GM18517 (cell line): ENCODE measurements around the gene ARL6.

Experiments
- ATAC-seq: cut with Tn5 transposase; IDR thresholded peaks from one replicate; pipeline ENCODE4 v1.9.1; 2021; ENCODE audit warnings: mild to moderate bottlenecking, moderate library complexity; ENCODE audit not compliant: unreplicated experiment

The ARL6 gene

GRCh38 chr3:97764407-97765238 lies at the start of gene ARL6:
Gene ARL6 (plus strand): TSS chr3:97764758. CDS start chr3:97768108, 3,350 bp downstream.
- peak; percentile 96 for ATAC-seq

- peak; percentile 88 for ATAC-seq
Observed at GRCh38 chr3:97719156-97719821, 45.3 kb upstream of the ARL6 start.

GRCh38 chr3:97720417-97720816 lies 44.1 kb upstream of the ARL6 start:
- no peak for ATAC-seq

- no peak for ATAC-seq
Observed at GRCh38 chr3:97721446-97721845, 43.1 kb upstream of the ARL6 start.

- no peak for ATAC-seq
Observed at GRCh38 chr3:97736928-97737327, 27.6 kb upstream of the ARL6 start.

GRCh38 chr3:97738761-97739160 lies 25.8 kb upstream of the ARL6 start:
- no peak for ATAC-seq

- no peak for ATAC-seq
Observed at GRCh38 chr3:97742036-97742435, 22.5 kb upstream of the ARL6 start.

GRCh38 chr3:97744289-97744688 lies 20.3 kb upstream of the ARL6 start:
- no peak for ATAC-seq

- ATAC-seq = peak; percentile 46
Observed at GRCh38 chr3:97763586-97764406, 762 bp upstream of the ARL6 start.

GRCh38 chr3:97765336-97765735 lies 778 bp downstream of the ARL6 start:
- ATAC-seq = no peak

- no peak for ATAC-seq
Observed at GRCh38 chr3:97772926-97773325, 8.4 kb downstream of the ARL6 start.

GRCh38 chr3:97778152-97778551 lies 13.6 kb downstream of the ARL6 start:
- no peak for ATAC-seq

- peak; percentile 76 for ATAC-seq
Observed at GRCh38 chr3:97793420-97794019, 29.0 kb downstream of the ARL6 start.

GRCh38 chr3:97795951-97796350 lies 31.4 kb downstream of the ARL6 start:
- ATAC-seq = no peak

- ATAC-seq = no peak
Observed at GRCh38 chr3:97804471-97804870, 39.9 kb downstream of the ARL6 start.

GRCh38 chr3:97810779-97811390 lies 46.3 kb downstream of the ARL6 start:
- no peak for ATAC-seq

GRCh38 chr3:97815149-97815917 lies 50.8 kb downstream of the ARL6 start:
- no peak for ATAC-seq

- no peak for ATAC-seq
Observed at GRCh38 chr3:97816811-97817210, 52.3 kb downstream of the ARL6 start.

GRCh38 chr3:97817965-97818364 lies 53.4 kb downstream of the ARL6 start:
- no peak for ATAC-seq

GRCh38 chr3:97820780-97821179 lies 56.2 kb downstream of the ARL6 start:
- no peak for ATAC-seq
